Measurements from ENCODE around the gene RAB3IL1.

- TF ChIP-seq, protein P1, sequence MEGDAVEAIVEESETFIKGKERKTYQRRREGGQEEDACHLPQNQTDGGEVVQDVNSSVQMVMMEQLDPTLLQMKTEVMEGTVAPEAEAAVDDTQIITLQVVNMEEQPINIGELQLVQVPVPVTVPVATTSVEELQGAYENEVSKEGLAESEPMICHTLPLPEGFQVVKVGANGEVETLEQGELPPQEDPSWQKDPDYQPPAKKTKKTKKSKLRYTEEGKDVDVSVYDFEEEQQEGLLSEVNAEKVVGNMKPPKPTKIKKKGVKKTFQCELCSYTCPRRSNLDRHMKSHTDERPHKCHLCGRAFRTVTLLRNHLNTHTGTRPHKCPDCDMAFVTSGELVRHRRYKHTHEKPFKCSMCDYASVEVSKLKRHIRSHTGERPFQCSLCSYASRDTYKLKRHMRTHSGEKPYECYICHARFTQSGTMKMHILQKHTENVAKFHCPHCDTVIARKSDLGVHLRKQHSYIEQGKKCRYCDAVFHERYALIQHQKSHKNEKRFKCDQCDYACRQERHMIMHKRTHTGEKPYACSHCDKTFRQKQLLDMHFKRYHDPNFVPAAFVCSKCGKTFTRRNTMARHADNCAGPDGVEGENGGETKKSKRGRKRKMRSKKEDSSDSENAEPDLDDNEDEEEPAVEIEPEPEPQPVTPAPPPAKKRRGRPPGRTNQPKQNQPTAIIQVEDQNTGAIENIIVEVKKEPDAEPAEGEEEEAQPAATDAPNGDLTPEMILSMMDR (IDR thresholded peaks at IDR 0.05; ENCODE audit: insufficient read depth, low read length): no peak
- no peak for TF ChIP-seq POLR2AphosphoS5 (IDR thresholded peaks at IDR 0.05; ENCODE audit: low read depth)
- no peak for TF ChIP-seq SPI1 (IDR thresholded peaks at IDR 0.05; ENCODE audit: borderline replicate concordance, low read depth)
These were observed 34.5 kb downstream of the RAB3IL1 start for GRCh38 chr11:61882879-61883278.

Data from HL-60 (cell line).